Natural killer cell (primary cell): Measurements from ENCODE around the gene SLX9. TPM values are rescaled to one million over a fixed set of nuclear protein-coding genes. Genes with fewer than 3 reads are reported as not detected.

Experiments
- ATAC-seq, 3 donors: fragments of 150-1000 bp in 2 of 3; fragments of 200-7000 bp in 1 of 3; cut with Tn5 transposase; 1 replicate in 1 of 3; 2 replicates in 2 of 3; pipeline ENCODE4 v1.10.0; 2021; ENCODE audit warnings: mild to moderate bottlenecking in 2 of 3, moderate library complexity in 2 of 3
- DNase-seq, 2 donors: peaks; one replicate each; pipeline versions ENCODE4 v3.0.0 to v3.0.0-alpha.2; 2013 to 2021; ENCODE audit warnings: mixed read lengths in 1 of 2
- H3K27ac ChIP-seq: one replicate; pipeline ENCODE4 v1.5.1; 2013; ENCODE audit warnings: mild to moderate bottlenecking, low read length
- H3K27me3 ChIP-seq: one replicate; pipeline ENCODE4 v1.6.1; 2013; ENCODE audit warnings: low read length; ENCODE audit not compliant: control insufficient read depth, insufficient read depth
- H3K36me3 ChIP-seq: one replicate; pipeline ENCODE4 v1.6.1; 2013; ENCODE audit warnings: low read length; ENCODE audit not compliant: control insufficient read depth, insufficient read depth
- H3K4me1 ChIP-seq: one replicate; pipeline ENCODE4 v1.6.1; 2013; ENCODE audit warnings: low read length; ENCODE audit not compliant: control insufficient read depth, insufficient read depth
- H3K4me3 ChIP-seq: one replicate; pipeline ENCODE4 v1.5.1; 2013; ENCODE audit warnings: low read length
- H3K9me3 ChIP-seq: one replicate; pipeline ENCODE4 v1.6.1; 2013; ENCODE audit warnings: low read length; ENCODE audit not compliant: control insufficient read depth, insufficient read depth
- H3K27ac Mint-ChIP-seq, 2 donors: one replicate each; pipeline ENCODE4 v1.8.0; 2022; ENCODE audit warnings: mild to moderate bottlenecking in 2 of 2, mixed read lengths in 2 of 2, moderate library complexity in 1 of 2
- H3K27me3 Mint-ChIP-seq, 2 donors: one replicate each; pipeline ENCODE4 v1.8.0; 2022; ENCODE audit warnings: low read depth in 2 of 2, mixed read lengths in 2 of 2
- H3K36me3 Mint-ChIP-seq: one replicate; pipeline ENCODE4 v1.8.0; 2022; ENCODE audit warnings: mixed read lengths
- H3K4me1 Mint-ChIP-seq, 2 donors: one replicate each; pipeline ENCODE4 v1.8.0; 2022; ENCODE audit warnings: mixed read lengths in 2 of 2
- H3K4me3 Mint-ChIP-seq: one replicate; pipeline ENCODE4 v1.8.0; 2022; ENCODE audit warnings: mild to moderate bottlenecking, moderate library complexity, mixed read lengths
- H3K9me3 Mint-ChIP-seq, 2 donors: one replicate each; pipeline ENCODE4 v1.8.0; 2022; ENCODE audit warnings: mixed read lengths in 2 of 2
- WGBS: methylation state at CpG from one replicate; pipeline ENCODE4 v1.1.7; 2013; ENCODE audit warnings: missing lambda C conversion rate; ENCODE audit not compliant: insufficient coverage; 5-methylcytosine and 5-hydroxymethylcytosine counted together
- intact Hi-C: fragments of 100-400 bp; cut with micrococcal nuclease; formaldehyde crosslinking; loops from one replicate; pipeline ENCODE4 v1.14.2; 2022
- total RNA-seq, 4 donors: library from RNA; stranded (reverse); fragments of 120-200 nt in 1 of 4; gene quantifications; one replicate each; pipeline versions ENCODE4 v1.2.3 to v1.2.4, GENCODE V29; 2013 to 2022
- TF ChIP-seq, protein P1 (sequence below): fragments of 200-600 bp; IDR thresholded peaks from one replicate; pipeline ENCODE4 v1.8.0; 2022; ENCODE audit warnings: antibody characterized with exemption

Gene SLX9
- total RNA-seq, 3 donors from 2014 or later (not counting 1 experiment from before 2014, with no cell fraction given) = 12.8 to 22.9 (median 20.0) TPM

DNA sequence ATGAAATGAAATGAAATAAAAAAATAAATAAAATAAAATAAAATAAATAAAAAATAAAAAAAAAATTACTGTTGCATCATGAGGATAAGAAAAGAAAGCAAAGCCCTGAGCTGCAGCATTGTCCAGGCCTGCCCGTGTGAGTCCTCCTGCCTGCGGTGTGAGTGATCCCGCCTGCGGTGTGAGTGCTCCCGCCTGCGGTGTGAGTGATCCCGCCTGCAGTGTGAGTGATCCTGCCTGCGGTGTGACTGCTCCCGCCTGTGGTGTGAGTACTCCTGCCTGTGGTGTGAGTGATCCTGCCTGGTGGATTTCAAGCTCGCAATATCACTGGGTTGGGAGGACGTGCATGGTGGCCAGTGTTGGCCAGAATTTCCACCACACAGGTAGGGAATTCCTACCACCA lies 44.0 kb upstream of the SLX9 start:
- Mint-ChIP-seq H3K9me3 (no peaks in the 10 kb centered on the region), H3K27ac (no peak overlapping the region), H3K4me1 (peaks cover 17 to 22% of the 10 kb centered on the region in 2 donors), H3K27me3 (no peaks in the 10 kb centered on the region), H3K4me3 (no peak overlapping the region), H3K36me3 (no peaks in the 10 kb centered on the region)
- DNase-seq = no peak
- no peaks in the 10 kb centered on the region for H3K27me3 ChIP-seq
- no peak for ATAC-seq
- H3K4me1 ChIP-seq = peaks cover 42% of the 10 kb centered on the region
- 95% methylated on average over 11 of the region's 11 CpGs for WGBS
- no peak overlapping the region for H3K4me3 ChIP-seq
- H3K27ac ChIP-seq = no peak overlapping the region
- H3K9me3 ChIP-seq = no peaks in the 10 kb centered on the region
- peaks cover 93% of the 10 kb centered on the region for H3K36me3 ChIP-seq
- TF ChIP-seq, protein P1, sequence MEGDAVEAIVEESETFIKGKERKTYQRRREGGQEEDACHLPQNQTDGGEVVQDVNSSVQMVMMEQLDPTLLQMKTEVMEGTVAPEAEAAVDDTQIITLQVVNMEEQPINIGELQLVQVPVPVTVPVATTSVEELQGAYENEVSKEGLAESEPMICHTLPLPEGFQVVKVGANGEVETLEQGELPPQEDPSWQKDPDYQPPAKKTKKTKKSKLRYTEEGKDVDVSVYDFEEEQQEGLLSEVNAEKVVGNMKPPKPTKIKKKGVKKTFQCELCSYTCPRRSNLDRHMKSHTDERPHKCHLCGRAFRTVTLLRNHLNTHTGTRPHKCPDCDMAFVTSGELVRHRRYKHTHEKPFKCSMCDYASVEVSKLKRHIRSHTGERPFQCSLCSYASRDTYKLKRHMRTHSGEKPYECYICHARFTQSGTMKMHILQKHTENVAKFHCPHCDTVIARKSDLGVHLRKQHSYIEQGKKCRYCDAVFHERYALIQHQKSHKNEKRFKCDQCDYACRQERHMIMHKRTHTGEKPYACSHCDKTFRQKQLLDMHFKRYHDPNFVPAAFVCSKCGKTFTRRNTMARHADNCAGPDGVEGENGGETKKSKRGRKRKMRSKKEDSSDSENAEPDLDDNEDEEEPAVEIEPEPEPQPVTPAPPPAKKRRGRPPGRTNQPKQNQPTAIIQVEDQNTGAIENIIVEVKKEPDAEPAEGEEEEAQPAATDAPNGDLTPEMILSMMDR = no peak
- intact Hi-C loops = no loop called here

DNA sequence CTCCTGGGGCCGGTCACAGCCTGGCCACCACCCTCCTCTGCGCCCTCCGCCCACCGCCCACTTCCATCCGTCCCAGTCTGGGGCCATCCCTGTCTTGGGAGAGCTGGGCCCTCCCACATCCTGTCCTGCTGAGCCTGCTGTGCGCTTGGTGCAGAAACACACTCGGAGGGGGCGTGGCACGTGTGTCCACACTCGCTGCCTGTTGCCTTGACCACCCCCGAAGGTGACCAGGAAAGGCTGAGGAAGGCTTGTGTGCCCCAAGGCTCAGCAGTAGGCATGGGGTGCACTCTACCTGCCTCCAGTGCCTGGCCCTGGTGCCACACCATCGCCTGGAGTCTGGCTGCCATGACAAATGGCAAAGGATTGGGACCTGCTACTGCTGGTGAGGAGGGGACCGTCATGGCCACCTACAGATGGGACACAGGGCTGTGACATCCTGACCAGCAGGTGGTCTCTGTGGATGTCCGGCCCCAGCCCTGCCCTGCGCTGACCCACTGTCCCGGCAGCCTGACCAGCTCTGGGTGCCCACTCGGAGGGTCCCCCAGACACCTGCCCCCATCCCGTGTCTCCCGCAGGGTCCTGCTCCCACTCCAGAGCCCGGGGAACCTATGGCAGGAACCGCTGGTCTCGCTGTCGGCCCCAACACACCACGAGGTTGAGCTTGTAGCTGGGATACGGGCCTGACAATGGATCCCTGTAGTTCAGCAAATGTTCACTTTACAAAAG lies 43.1 kb upstream of the SLX9 start:
- Mint-ChIP-seq H3K27ac (peak overlapping the region in 1 of 2 donors; percentile 29), H3K4me3 (no peak overlapping the region), H3K4me1 (peaks cover 17 to 25% of the 10 kb centered on the region in 2 donors), H3K36me3 (no peaks in the 10 kb centered on the region), H3K27me3 (no peaks in the 10 kb centered on the region), H3K9me3 (no peaks in the 10 kb centered on the region)
- no peaks in the 10 kb centered on the region for H3K9me3 ChIP-seq
- H3K36me3 ChIP-seq = peaks cover 93% of the 10 kb centered on the region
- TF ChIP-seq, protein P1 = no peak
- ATAC-seq = no peak
- DNase-seq = no peak
- H3K4me1 ChIP-seq = peaks cover 35% of the 10 kb centered on the region
- intact Hi-C loops = no loop called here
- no peaks in the 10 kb centered on the region for H3K27me3 ChIP-seq
- WGBS = 90% methylated on average over 25 of the region's 25 CpGs
- no peak overlapping the region for H3K27ac ChIP-seq
- H3K4me3 ChIP-seq = no peak overlapping the region

DNA sequence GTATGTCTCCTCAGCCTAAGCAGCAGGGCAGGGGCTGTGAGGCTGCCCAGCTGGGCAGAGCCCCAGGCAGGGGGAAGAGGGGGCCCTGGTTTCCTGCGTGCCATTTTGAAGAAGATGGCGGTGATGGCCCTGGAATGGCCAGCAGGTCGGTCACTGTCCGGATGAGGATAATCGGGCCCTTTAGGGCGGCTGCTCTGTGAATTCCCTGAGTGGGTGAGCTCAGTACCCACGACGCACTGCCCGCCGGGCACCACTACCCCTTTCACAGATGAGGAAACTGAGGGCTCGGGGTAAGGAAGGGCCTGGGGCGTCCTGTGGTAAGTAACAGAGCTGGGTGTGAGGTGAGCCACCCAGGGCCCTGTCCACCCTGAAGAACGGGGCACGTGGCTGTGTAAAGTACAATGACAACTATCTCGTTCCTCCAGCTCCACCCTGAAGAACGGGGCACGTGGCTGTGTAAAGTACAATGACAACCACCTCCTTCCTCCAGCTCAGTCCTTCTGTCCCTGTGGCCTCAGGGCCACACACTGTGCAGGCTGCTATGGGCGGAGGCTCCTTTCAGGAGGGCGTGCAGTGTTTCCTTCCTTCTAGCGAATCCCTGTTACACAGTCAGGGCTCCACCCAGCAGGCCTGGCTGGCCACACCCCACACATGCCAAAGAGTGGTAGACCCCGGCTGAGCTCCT lies 42.4 kb upstream of the SLX9 start:
- Histone ChIP-seq H3K36me3 (peaks cover 95% of the 10 kb centered on the region), H3K27ac (no peak overlapping the region), H3K27me3 (no peaks in the 10 kb centered on the region), H3K4me3 (no peak overlapping the region), H3K9me3 (no peaks in the 10 kb centered on the region), H3K4me1 (peaks cover 35% of the 10 kb centered on the region)
- Mint-ChIP-seq H3K36me3 (peaks cover 5% of the 10 kb centered on the region), H3K4me1 (peaks cover 19 to 28% of the 10 kb centered on the region in 2 donors), H3K9me3 (no peaks in the 10 kb centered on the region), H3K27me3 (no peaks in the 10 kb centered on the region), H3K27ac (peak overlapping the region; percentile 29 to 54), H3K4me3 (no peak overlapping the region)
- intact Hi-C loops = no loop called here
- WGBS = 77% methylated on average over 21 of the region's 21 CpGs
- DNase-seq (no peak), ATAC-seq (peak; percentile 20 to 33 (median 31))
- TF ChIP-seq, protein P1 = no peak
